ENCODE data around the gene PKNOX2. TPM values are rescaled to one million over a fixed set of nuclear protein-coding genes. Genes with fewer than 3 reads are reported as not detected.

PKNOX2 gene
- total and polyA plus RNA-seq, 7 donors, result 0.23 to 4.7 (median 1.4) TPM

GRCh38 chr11:125177543-125177942, 13.0 kb downstream of the PKNOX2 start:
- Histone ChIP-seq H3K4me3 (no peak overlapping the region), H3K9me3 (no peaks in the 10 kb centered on the region), H3K36me3 (no peaks in the 10 kb centered on the region), H3K27ac (no peak overlapping the region), H3K27me3 (no peaks in the 10 kb centered on the region), H3K4me1 (no peaks in the 10 kb centered on the region)
- no peak for TF ChIP-seq EP300 (IDR thresholded peaks at IDR 0.05)
- TF ChIP-seq, protein P1, sequence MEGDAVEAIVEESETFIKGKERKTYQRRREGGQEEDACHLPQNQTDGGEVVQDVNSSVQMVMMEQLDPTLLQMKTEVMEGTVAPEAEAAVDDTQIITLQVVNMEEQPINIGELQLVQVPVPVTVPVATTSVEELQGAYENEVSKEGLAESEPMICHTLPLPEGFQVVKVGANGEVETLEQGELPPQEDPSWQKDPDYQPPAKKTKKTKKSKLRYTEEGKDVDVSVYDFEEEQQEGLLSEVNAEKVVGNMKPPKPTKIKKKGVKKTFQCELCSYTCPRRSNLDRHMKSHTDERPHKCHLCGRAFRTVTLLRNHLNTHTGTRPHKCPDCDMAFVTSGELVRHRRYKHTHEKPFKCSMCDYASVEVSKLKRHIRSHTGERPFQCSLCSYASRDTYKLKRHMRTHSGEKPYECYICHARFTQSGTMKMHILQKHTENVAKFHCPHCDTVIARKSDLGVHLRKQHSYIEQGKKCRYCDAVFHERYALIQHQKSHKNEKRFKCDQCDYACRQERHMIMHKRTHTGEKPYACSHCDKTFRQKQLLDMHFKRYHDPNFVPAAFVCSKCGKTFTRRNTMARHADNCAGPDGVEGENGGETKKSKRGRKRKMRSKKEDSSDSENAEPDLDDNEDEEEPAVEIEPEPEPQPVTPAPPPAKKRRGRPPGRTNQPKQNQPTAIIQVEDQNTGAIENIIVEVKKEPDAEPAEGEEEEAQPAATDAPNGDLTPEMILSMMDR (IDR thresholded peaks at IDR 0.05), result no peak
- TF ChIP-seq POLR2A (IDR thresholded peaks at IDR 0.05), result no peak
- TF ChIP-seq POLR2AphosphoS5 (IDR thresholded peaks at IDR 0.05), result no peak
- WGBS, 2 donors, result 80 to 86% methylated on average over 3 of the region's 3 CpGs
- no peak for DNase-seq
- intact Hi-C loops (cut with DNase I), result no loop called here

GRCh38 chr11:125179346-125179745, 14.8 kb downstream of the PKNOX2 start:
- Histone ChIP-seq H3K27ac (no peak overlapping the region), H3K36me3 (no peaks in the 10 kb centered on the region), H3K4me1 (no peaks in the 10 kb centered on the region), H3K9me3 (no peaks in the 10 kb centered on the region), H3K27me3 (no peaks in the 10 kb centered on the region), H3K4me3 (no peak overlapping the region)
- DNase-seq, result no peak
- intact Hi-C loops (cut with DNase I), result no loop called here
- TF ChIP-seq EP300 (IDR thresholded peaks at IDR 0.05), result no peak
- WGBS, 2 donors, result 67 to 73% methylated on average over 9 of the region's 9 CpGs

- TF ChIP-seq, protein P1 (IDR thresholded peaks at IDR 0.05), result no peak
- TF ChIP-seq POLR2A (IDR thresholded peaks at IDR 0.05) (no peak), EP300 (IDR thresholded peaks at IDR 0.05) (no peak), POLR2AphosphoS5 (IDR thresholded peaks at IDR 0.05) (no peak)
- no peaks in the 10 kb centered on the region for H3K27me3 ChIP-seq
- H3K4me3 ChIP-seq, result no peak overlapping the region
- WGBS, 2 donors, result 74 to 75% methylated on average over 11 of the region's 11 CpGs
- H3K9me3 ChIP-seq, result no peaks in the 10 kb centered on the region
- H3K36me3 ChIP-seq, result no peaks in the 10 kb centered on the region
- no peaks in the 10 kb centered on the region for H3K4me1 ChIP-seq
- H3K27ac ChIP-seq, result no peak overlapping the region
- DNase-seq, result no peak
- intact Hi-C loops (cut with DNase I), result no loop called here
Observed at GRCh38 chr11:125179895-125180294, 15.3 kb downstream of the PKNOX2 start.

DNA sequence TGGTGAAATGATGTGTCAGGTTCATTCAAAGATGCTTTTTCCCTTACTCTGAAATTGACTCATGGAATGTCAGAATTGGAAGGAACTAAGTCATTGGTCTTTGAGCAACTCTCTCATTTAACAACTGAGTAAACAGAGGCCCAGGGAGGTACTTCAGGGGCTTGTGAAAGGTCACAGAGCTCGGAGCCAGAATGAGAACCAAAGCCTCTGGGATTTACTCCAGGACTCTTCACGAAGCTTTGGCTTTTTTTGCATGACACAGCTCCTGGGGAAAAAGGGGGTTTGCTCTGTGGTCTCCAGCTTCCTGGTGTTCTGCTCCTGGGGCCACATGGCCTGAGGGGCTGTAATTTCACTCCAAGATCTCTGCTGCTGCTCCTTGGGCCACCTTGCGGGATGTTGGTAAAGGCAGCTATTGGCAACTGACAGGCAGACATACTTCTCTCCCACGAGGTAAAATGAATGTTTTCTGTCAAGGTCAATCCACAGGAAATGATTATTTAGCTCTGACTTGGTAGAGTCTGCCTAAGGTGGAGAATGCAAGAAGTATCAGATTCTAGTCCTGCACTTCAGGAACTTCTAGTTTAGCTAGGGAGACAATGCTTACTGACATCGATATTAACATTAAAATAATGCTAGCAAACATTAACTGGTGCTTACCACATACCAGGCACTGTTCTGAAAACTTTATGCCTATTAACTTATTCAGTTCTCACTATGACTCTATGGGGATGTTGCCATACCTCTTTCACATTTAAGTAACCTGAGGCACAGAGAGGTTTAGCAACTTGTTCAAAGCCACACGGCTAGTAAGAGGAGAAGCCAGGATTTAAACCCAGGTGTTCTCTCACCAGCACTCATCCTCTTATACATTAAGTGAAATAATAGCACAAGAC, 16.1 kb downstream of the PKNOX2 start:
- intact Hi-C loops (cut with DNase I), result no loop called here
- Histone ChIP-seq H3K27me3 (no peaks in the 10 kb centered on the region), H3K4me1 (no peaks in the 10 kb centered on the region), H3K36me3 (no peaks in the 10 kb centered on the region), H3K4me3 (no peak overlapping the region), H3K27ac (no peak overlapping the region), H3K9me3 (no peaks in the 10 kb centered on the region)
- WGBS, 2 donors, result 41 to 54% methylated on average over 6 of the region's 6 CpGs
- DNase-seq, result no peak
- TF ChIP-seq POLR2A (IDR thresholded peaks at IDR 0.05) (no peak), EP300 (IDR thresholded peaks at IDR 0.05) (no peak), POLR2AphosphoS5 (IDR thresholded peaks at IDR 0.05) (no peak)
- TF ChIP-seq, protein P1 (IDR thresholded peaks at IDR 0.05), result no peak

DNA sequence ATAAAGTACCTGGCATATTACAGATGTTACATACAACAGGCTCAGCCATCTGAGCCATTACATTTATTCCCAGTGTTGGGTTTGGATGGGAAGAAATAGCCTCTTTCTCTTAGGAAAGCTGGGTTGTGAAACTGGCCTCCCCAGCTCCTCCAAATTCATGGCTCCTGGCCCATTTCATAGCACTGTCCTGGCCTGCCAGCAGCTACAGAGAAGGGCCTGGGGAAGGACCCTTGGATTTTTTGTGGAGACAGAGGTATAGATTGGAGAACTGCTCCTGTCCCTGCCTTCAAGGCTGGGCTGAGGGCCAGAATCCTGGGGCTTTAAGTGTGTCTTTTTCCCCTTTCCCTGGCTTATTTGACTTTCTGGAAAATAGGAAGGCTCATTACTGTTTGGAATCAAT, 18.0 kb downstream of the PKNOX2 start:
- Histone ChIP-seq H3K4me1 (no peaks in the 10 kb centered on the region), H3K27ac (no peak overlapping the region), H3K4me3 (no peak overlapping the region), H3K36me3 (no peaks in the 10 kb centered on the region), H3K27me3 (no peaks in the 10 kb centered on the region), H3K9me3 (peaks cover 0 to 3% (median 0%) of the 10 kb centered on the region in 4 donors)
- no peak for DNase-seq
- intact Hi-C loops (cut with DNase I), result no loop called here
- TF ChIP-seq POLR2A (IDR thresholded peaks at IDR 0.05), result no peak
- no peak for TF ChIP-seq POLR2AphosphoS5 (IDR thresholded peaks at IDR 0.05)
- TF ChIP-seq, protein P1 (IDR thresholded peaks at IDR 0.05), result no peak
- TF ChIP-seq EP300 (IDR thresholded peaks at IDR 0.05), result no peak

All from sigmoid colon (tissue), 7 donors.